AG10803 (cell line): Measurements from ENCODE around the gene AOPEP.
"Not testable (repeated sequence)": the region's sequence is repeated elsewhere in the genome, so short reads cannot be mapped to it uniquely, and the experiment has no call there.

Experiments used
- DNase-seq: peaks from one replicate; pipeline ENCODE4 v3.0.0; 2010; ENCODE audit warnings: low read depth
- H3K4me3 ChIP-seq: 2 replicates; pipeline ENCODE4 v1.5.1; 2011; ENCODE audit warnings: mild to moderate bottlenecking, low read length, control low read depth
- TF ChIP-seq, protein P1 (sequence below): conservative IDR thresholded peaks from 2 replicates; pipeline ENCODE4 v1.5.1; 2011; ENCODE audit warnings: mild to moderate bottlenecking, low read length, control low read depth, inconsistent platforms

The AOPEP gene

DNA sequence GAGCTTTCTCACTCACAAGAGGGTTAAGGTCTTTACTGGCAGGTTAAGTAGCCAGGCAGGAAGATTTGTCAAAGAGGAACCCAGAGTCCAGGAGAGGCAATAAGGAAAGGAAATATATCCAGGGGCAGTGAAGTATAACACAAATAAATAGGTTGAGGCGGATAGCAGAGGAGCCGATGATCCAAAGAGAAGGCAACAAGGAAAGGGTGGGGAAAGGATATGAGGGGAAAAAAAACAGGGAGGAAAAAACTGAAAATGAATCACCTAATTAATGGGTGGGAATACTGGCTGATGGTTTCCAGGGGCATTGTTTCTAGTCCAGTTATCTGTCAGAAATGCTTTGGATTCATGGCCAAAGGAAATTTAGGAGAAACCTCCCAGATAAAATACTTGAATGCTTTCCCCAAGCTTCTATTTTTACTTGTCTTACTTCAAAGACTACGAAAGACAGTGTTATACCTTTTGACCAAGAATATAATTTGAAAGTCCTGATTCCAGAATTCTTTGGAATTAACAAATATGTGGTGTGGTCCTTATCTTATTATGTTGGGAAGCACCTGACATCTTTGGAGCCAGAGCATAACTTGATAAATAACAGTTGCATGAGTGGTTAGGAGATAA is 146.5 kb downstream of the AOPEP start:
- DNase-seq: peak; percentile 55
- TF ChIP-seq, protein P1, sequence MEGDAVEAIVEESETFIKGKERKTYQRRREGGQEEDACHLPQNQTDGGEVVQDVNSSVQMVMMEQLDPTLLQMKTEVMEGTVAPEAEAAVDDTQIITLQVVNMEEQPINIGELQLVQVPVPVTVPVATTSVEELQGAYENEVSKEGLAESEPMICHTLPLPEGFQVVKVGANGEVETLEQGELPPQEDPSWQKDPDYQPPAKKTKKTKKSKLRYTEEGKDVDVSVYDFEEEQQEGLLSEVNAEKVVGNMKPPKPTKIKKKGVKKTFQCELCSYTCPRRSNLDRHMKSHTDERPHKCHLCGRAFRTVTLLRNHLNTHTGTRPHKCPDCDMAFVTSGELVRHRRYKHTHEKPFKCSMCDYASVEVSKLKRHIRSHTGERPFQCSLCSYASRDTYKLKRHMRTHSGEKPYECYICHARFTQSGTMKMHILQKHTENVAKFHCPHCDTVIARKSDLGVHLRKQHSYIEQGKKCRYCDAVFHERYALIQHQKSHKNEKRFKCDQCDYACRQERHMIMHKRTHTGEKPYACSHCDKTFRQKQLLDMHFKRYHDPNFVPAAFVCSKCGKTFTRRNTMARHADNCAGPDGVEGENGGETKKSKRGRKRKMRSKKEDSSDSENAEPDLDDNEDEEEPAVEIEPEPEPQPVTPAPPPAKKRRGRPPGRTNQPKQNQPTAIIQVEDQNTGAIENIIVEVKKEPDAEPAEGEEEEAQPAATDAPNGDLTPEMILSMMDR: no peak
- no peak overlapping the region for H3K4me3 ChIP-seq

DNA sequence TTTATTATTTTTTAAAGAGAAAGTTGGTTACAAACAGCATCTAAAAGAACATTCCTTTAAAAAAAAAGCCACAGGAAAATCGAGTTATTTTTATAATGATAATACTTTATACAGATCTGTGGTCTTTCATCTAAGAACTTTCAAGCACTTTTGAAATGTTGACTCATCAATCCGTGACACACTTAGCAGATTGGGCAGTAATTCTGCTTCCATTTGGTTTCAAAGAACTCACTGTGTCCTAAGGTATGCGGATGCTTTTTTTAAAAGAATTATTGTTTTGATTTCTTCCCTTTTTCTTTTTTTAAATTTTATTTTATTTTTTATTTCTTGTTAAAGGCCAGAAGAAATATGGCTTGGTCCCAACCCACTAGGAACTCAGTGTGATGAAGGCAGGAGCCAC is 147.8 kb downstream of the AOPEP start:
- DNase-seq: peak; percentile 94
- no peak overlapping the region for H3K4me3 ChIP-seq
- TF ChIP-seq, protein P1: no peak

DNA sequence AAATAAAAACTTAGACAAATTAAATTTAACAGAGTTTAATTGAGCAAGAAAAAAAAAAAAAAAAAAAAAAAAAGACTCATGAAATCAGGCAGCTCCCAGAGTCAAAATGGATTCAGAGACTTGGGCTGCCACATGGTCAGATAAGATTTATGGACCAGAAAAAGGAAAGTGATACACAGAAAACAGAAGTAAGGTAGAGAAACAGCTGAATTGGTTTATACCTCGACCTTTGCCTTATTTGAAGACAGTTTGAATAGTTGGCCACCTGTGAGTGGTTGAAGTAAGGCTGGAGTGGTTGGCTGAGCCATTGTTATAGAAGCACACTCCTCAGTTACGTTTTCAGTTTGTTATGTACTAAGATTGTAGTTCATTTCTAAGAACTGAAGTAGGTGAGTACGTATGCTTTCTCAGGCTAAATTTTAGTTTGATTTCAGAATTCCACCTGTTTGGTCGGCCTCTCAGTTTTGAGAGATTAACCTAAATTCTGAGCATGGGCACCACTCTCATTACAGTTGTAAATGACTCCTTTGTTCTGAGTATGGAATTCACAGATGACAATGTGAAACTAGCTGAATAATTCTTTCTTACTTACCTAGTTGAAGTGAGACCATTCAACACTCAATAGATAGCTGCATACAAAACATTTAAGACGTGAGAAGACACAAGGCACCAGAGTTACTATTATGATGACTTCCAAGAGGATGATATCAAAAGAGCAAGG is 149.0 kb downstream of the AOPEP start:
- TF ChIP-seq, protein P1: no peak
- no peak for DNase-seq
- no peak overlapping the region for H3K4me3 ChIP-seq

DNA sequence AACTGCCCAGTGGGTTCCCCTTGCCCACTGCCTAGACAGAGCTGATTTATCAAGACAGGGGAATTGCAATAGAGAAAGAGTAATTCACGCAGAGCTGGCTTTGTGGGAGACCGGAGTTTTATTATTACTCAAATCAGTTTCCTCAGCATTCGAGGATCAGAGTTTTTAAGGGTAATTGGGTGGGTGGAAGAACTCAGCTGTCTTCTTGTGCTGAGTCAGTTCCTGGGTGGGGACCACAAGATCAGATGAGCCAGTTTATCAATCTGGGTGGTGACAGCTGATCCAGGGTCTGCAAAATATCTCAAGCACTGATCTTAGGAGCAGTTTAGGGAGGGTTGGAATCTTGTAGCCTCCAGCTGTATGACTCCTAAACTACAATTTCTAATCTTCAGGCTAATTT is 152.3 kb downstream of the AOPEP start:
- H3K4me3 ChIP-seq, DNase-seq: not testable (repeated sequence)

DNA sequence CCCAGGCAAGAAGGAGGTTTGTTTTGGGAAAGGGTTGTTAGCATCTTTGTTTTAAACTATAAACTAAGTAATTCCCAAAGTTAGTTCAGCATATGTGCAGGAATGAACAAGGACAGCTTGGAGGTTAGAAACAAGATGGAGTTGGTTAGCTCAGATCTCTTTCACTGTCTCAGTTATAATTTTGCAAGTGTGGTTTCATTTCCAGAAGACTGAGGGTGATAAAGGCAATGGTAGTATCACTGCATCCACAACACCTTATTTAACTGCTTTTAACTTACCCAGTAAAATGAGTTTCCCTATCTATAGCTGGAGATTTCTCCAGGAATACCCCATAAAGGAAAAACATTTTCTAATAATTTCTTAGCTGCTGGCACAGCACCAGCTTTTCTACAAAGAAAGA is 152.7 kb downstream of the AOPEP start:
- DNase-seq: no peak
- TF ChIP-seq, protein P1: no peak
- H3K4me3 ChIP-seq: no peak overlapping the region

DNA sequence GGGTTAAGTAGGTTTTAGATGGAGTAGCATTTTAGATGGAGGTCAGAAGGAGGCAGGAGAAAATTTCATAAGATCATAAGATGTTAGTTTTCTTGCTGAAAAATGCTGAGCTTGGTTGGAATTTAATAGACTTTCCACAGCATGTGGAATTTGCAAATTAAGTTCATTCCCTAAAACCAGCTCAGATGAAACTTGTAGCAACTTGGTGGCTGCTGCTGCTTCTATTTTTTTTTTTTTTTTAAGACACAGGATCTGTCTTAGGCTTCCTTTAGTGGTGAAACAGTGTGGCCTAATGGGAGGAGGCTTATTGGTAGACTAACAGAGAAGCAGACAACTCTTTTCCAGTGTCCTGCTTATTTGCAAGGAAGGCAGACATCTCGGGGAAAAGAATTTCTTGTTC is 154.5 kb downstream of the AOPEP start:
- peak; percentile 95 for DNase-seq
- no peak overlapping the region for H3K4me3 ChIP-seq
- TF ChIP-seq, protein P1: no peak; the same call in 1 of the 2 replicates

DNA sequence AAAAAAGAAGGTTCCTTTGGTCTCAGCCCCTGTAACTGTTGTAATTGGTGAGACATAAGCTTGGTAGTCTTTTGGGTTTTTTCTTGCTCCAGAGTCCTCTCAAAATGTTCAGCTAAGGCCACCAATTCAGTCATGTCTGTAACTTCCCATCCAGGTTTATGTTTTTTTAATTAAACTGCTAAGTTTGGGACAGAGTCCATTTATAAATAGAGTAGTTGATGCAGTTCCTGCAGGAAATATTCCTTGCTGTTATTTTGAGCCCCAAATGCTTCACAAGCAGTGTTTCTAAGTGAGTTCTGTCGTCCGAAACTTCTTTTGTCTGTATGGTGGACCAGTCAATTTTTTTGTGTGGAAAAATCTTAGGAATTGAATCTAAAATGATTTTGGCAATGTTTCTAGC is 155.0 kb downstream of the AOPEP start:
- TF ChIP-seq, protein P1: no peak
- H3K4me3 ChIP-seq: no peak overlapping the region
- no peak for DNase-seq
